Camera-type eye (tissue), 1 donor: ENCODE measurements around the gene GOLT1B. TPM values are rescaled to one million over a fixed set of nuclear protein-coding genes. Genes with fewer than 3 reads are reported as not detected.

Experiments used
- total RNA-seq: library from RNA; depleted of rRNA; stranded (reverse); fragments of >200 nt; gene quantifications from one replicate; pipeline ENCODE4 v1.2.3, GENCODE V29; 2014

Gene GOLT1B, protein sequence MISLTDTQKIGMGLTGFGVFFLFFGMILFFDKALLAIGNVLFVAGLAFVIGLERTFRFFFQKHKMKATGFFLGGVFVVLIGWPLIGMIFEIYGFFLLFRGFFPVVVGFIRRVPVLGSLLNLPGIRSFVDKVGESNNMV
- total RNA-seq, result 49.8 TPM

DNA sequence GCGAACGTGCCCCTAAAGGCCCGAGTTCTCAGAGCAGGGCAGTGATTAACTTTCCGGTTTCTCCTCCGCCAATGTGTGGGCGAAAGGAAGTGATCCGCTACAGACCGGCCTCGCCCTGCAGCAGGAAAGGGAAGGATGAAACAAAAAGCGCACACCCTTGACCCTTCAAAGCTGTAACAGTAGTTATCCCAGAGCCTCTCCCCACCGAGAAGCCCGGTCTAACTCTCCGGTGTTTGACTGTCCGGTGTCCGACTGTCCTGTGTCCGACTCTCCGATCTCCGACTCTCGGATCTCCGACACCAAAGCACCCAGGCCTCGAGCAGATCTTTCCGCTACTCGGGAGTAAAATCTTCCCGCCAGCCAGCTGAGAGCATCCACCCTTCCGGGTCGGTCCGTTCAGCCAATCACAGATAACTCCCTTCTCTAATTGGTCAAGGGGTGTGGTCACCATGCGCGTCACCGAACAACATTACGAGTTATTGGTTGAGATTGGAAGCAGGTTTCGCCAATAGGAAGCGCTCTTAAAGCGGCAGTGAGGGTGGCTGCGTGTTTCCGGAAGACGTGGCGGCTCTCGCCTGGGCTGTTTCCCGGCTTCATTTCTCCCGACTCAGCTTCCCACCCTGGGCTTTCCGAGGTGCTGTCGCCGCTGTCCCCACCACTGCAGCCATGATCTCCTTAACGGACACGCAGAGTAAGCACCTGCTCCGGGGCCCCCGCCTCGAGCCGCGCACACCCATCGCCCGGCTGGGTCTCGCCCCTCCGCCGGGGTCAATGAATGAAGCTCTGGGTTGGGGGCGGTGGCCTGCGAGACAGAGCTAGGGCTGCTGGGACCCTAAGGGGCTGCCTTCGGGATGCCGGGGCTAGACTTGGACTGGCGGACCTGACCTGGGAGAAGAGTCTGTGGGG lies at the start of gene GOLT1B, which contains the start of gene RECQL:
Gene GOLT1B (plus strand): TSS at position 532 of the 906 bp plus-strand sequence. CDS start 135 bp downstream, at position 667.
Gene RECQL (minus strand): TSS at position 378 of the 906 bp plus-strand sequence. CDS start 2,065 bp downstream, outside the sequence.

DNA sequence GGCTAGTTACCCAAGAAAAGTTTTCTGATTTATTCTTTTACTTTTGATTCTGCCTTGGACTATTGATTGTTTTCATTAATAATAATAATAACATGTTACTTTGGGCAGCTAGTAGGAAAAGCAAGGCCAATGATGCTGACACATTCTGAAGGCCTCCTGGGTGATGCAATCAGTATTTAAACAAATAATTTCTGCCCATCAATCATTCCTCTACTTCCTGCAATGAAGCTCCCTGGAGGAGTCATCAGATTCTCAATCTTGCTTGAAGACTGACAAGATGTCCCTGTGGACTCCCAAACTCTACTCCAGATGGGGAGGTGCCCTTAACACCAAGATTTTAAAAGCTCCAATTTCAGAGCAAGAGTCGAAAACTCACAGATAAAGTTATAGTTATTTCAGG lies 24.5 kb downstream of the GOLT1B start, which contains the start of gene SPX:
Gene SPX (plus strand): TSS at position 244 of the 400 bp plus-strand sequence. CDS start 177 bp downstream, outside the sequence.

Other genes with a start within 250 kb of the GOLT1B start
- gene SLCO1A2, start 166.9 kb upstream of the GOLT1B start, total RNA-seq, result 0.05 TPM
- gene IAPP, start 128.9 kb upstream of the GOLT1B start, total RNA-seq, result not detected
- 32.7 TPM for gene PYROXD1, start 64.1 kb upstream of the GOLT1B start, total RNA-seq
- 45.0 TPM for gene RECQL, start 154 bp upstream of the GOLT1B start, total RNA-seq
- 6.8 TPM for gene SPX, start 24.5 kb downstream of the GOLT1B start, total RNA-seq
- not detected for gene GYS2, start 103.1 kb downstream of the GOLT1B start, total RNA-seq
- gene LDHB, start 156.1 kb downstream of the GOLT1B start, total RNA-seq, result 476 TPM